ENCODE data around the gene TECPR1. TPM values are rescaled to one million over a fixed set of nuclear protein-coding genes. Genes with fewer than 3 reads are reported as not detected.

The TECPR1 gene
- total RNA-seq, 5 donors from 2014 or later (not counting 1 experiment from before 2014, with no cell fraction given) = 118 to 192 (median 162) TPM

- ATAC-seq (replicated peaks in 1 of 4) (no peak), DNase-seq (no peak)
- no peaks in the 10 kb centered on the region for H3K27me3 Mint-ChIP-seq
- CTCF ChIA-PET = no interaction called here
- H3K4me1 Mint-ChIP-seq = peaks cover 17 to 26% (median 23%) of the 10 kb centered on the region in 3 donors
- H3K27me3 ChIP-seq (replicated peaks in 1 of 2; ENCODE audit: control insufficient read depth in 2 of 2, extremely low read depth in 1 of 2, insufficient read depth in 2 of 2, low read length in 1 of 2) = peaks cover 0 to 6% of the 10 kb centered on the region in 2 experiments
- peaks cover 10% of the 10 kb centered on the region for H3K36me3 Mint-ChIP-seq
- no peaks in the 10 kb centered on the region for H3K9me3 ChIP-seq
- H3K36me3 ChIP-seq (ENCODE audit: control insufficient read depth in 2 of 2, extremely low read depth in 1 of 2, insufficient read depth in 1 of 2, low read length in 1 of 2) = peaks cover 16 to 19% of the 10 kb centered on the region in 2 donors
- H3K4me3 Mint-ChIP-seq = no peak overlapping the region
- 93% methylated on average over 25 of the region's 27 CpGs for WGBS (ENCODE audit: insufficient coverage)
- POLR2A ChIA-PET = interaction anchor here in 1 of 2 donors (0.6 kb wide), 1 partner anchor 665 kb away, joined by 7 read pairs; no protein-coding TSS in a partner anchor
- no peak overlapping the region for H3K4me3 ChIP-seq (ENCODE audit: control insufficient read depth in 1 of 2, extremely low read depth in 1 of 2, low read length in 1 of 2)
- H3K27ac ChIP-seq (ENCODE audit: low read length) = no peak overlapping the region
- H3K27ac Mint-ChIP-seq = no peak overlapping the region
- H3K4me1 ChIP-seq (ENCODE audit: control insufficient read depth in 1 of 2, extremely low read depth in 1 of 2, insufficient read depth in 2 of 2, low read length in 2 of 2) = peaks cover 0 to 22% of the 10 kb centered on the region in 2 experiments
- H3K9me3 Mint-ChIP-seq = no peaks in the 10 kb centered on the region
Observed at GRCh38 chr7:98214811-98215321, 37.2 kb downstream of the TECPR1 start.

GRCh38 chr7:98213888-98214810, 37.9 kb downstream of the TECPR1 start:
- 90% methylated on average over 22 of the region's 25 CpGs for WGBS (ENCODE audit: insufficient coverage)
- CTCF ChIA-PET = no interaction called here
- no peak overlapping the region for H3K27ac Mint-ChIP-seq
- H3K27me3 Mint-ChIP-seq = no peaks in the 10 kb centered on the region
- peaks cover 11 to 24% (median 21%) of the 10 kb centered on the region in 3 donors for H3K4me1 Mint-ChIP-seq
- DNase-seq = no peak
- POLR2A ChIA-PET = interaction anchor here in 1 of 2 donors (0.6 kb wide), 1 partner anchor 666 kb away, joined by 7 read pairs; no protein-coding TSS in a partner anchor
- H3K9me3 Mint-ChIP-seq = no peaks in the 10 kb centered on the region
- H3K4me3 Mint-ChIP-seq = peak overlapping the region in 1 of 3 donors; percentile 42
- H3K9me3 ChIP-seq = no peaks in the 10 kb centered on the region
- peaks cover 0 to 6% of the 10 kb centered on the region in 2 experiments for H3K27me3 ChIP-seq (replicated peaks in 1 of 2; ENCODE audit: control insufficient read depth in 2 of 2, extremely low read depth in 1 of 2, insufficient read depth in 2 of 2, low read length in 1 of 2)
- peaks cover 0 to 22% of the 10 kb centered on the region in 2 experiments for H3K4me1 ChIP-seq (ENCODE audit: control insufficient read depth in 1 of 2, extremely low read depth in 1 of 2, insufficient read depth in 2 of 2, low read length in 2 of 2)
- H3K4me3 ChIP-seq (ENCODE audit: control insufficient read depth in 1 of 2, extremely low read depth in 1 of 2, low read length in 1 of 2) = no peak overlapping the region
- peaks cover 4% of the 10 kb centered on the region for H3K36me3 Mint-ChIP-seq
- no peak overlapping the region for H3K27ac ChIP-seq (ENCODE audit: low read length)
- no peak for ATAC-seq (replicated peaks in 1 of 4)
- H3K36me3 ChIP-seq (ENCODE audit: control insufficient read depth in 2 of 2, extremely low read depth in 1 of 2, insufficient read depth in 1 of 2, low read length in 1 of 2) = peaks cover 13 to 19% of the 10 kb centered on the region in 2 donors

- Histone ChIP-seq H3K4me3 (ENCODE audit: control insufficient read depth in 1 of 2, extremely low read depth in 1 of 2, low read length in 1 of 2) (no peak overlapping the region), H3K36me3 (ENCODE audit: control insufficient read depth in 2 of 2, extremely low read depth in 1 of 2, insufficient read depth in 1 of 2, low read length in 1 of 2) (peaks cover 13 to 19% of the 10 kb centered on the region in 2 donors), H3K27ac (ENCODE audit: low read length) (no peak overlapping the region), H3K4me1 (ENCODE audit: control insufficient read depth in 1 of 2, extremely low read depth in 1 of 2, insufficient read depth in 2 of 2, low read length in 2 of 2) (peaks cover 0 to 22% of the 10 kb centered on the region in 2 experiments), H3K9me3 (no peaks in the 10 kb centered on the region), H3K27me3 (replicated peaks in 1 of 2; ENCODE audit: control insufficient read depth in 2 of 2, extremely low read depth in 1 of 2, insufficient read depth in 2 of 2, low read length in 1 of 2) (peaks cover 0 to 6% of the 10 kb centered on the region in 2 experiments)
- Mint-ChIP-seq H3K27ac (no peak overlapping the region), H3K4me1 (peaks cover 4 to 19% (median 13%) of the 10 kb centered on the region in 3 donors), H3K27me3 (no peaks in the 10 kb centered on the region), H3K9me3 (no peaks in the 10 kb centered on the region), H3K4me3 (peak overlapping the region in 2 of 3 donors; percentile 17 to 42), H3K36me3 (no peaks in the 10 kb centered on the region)
- no peak for ATAC-seq (replicated peaks in 1 of 4)
- ChIA-PET POLR2A (no interaction called here), CTCF (no interaction called here)
- DNase-seq = no peak
- WGBS (ENCODE audit: insufficient coverage) = 50% methylated on average over 4 of the region's 8 CpGs
Observed at GRCh38 chr7:98213296-98213887, 38.6 kb downstream of the TECPR1 start.

- CTCF ChIA-PET = no interaction called here
- peaks cover 0 to 19% of the 10 kb centered on the region in 2 experiments for H3K4me1 ChIP-seq (ENCODE audit: control insufficient read depth in 1 of 2, extremely low read depth in 1 of 2, insufficient read depth in 2 of 2, low read length in 2 of 2)
- H3K27ac ChIP-seq (ENCODE audit: low read length) = no peak overlapping the region
- POLR2A ChIA-PET = no interaction called here
- DNase-seq (no peak), ATAC-seq (replicated peaks in 1 of 4) (peak in 1 of 4 experiments; percentile 14)
- Mint-ChIP-seq H3K27ac (no peak overlapping the region), H3K36me3 (peaks cover under 1% of the 10 kb centered on the region), H3K4me1 (peaks cover 0 to 16% (median 9%) of the 10 kb centered on the region in 3 donors), H3K27me3 (no peaks in the 10 kb centered on the region), H3K9me3 (no peaks in the 10 kb centered on the region), H3K4me3 (peak overlapping the region in 1 of 3 donors; percentile 42)
- H3K27me3 ChIP-seq (replicated peaks in 1 of 2; ENCODE audit: control insufficient read depth in 2 of 2, extremely low read depth in 1 of 2, insufficient read depth in 2 of 2, low read length in 1 of 2) = peaks cover 0 to 6% of the 10 kb centered on the region in 2 experiments
- peaks cover 13% of the 10 kb centered on the region in 2 donors for H3K36me3 ChIP-seq (ENCODE audit: control insufficient read depth in 2 of 2, extremely low read depth in 1 of 2, insufficient read depth in 1 of 2, low read length in 1 of 2)
- no peak overlapping the region for H3K4me3 ChIP-seq (ENCODE audit: control insufficient read depth in 1 of 2, extremely low read depth in 1 of 2, low read length in 1 of 2)
- H3K9me3 ChIP-seq = no peaks in the 10 kb centered on the region
- WGBS (ENCODE audit: insufficient coverage) = 93% methylated on average over 30 of the region's 30 CpGs
Observed at GRCh38 chr7:98212532-98213041, 39.4 kb downstream of the TECPR1 start.

- ChIA-PET CTCF (no interaction called here), POLR2A (no interaction called here)
- peak overlapping the region; percentile 59 to 73 (median 69) for H3K4me3 Mint-ChIP-seq
- H3K4me3 ChIP-seq (ENCODE audit: control insufficient read depth in 1 of 2, extremely low read depth in 1 of 2, low read length in 1 of 2) = peak overlapping the region in 1 of 2 donors; percentile 21
- ATAC-seq (replicated peaks in 1 of 4) (peak in 1 of 4 experiments; percentile 4), DNase-seq (peak in 2 of 35 experiments; percentile 8 to 19)
- H3K36me3 ChIP-seq (ENCODE audit: control insufficient read depth in 2 of 2, extremely low read depth in 1 of 2, insufficient read depth in 1 of 2, low read length in 1 of 2) = peaks cover 14 to 18% of the 10 kb centered on the region in 2 donors
- no peaks in the 10 kb centered on the region for H3K9me3 Mint-ChIP-seq
- peaks cover 7% of the 10 kb centered on the region for H3K36me3 Mint-ChIP-seq
- H3K4me1 Mint-ChIP-seq = peaks cover 4 to 16% (median 9%) of the 10 kb centered on the region in 3 donors
- no peak overlapping the region for H3K27ac Mint-ChIP-seq
- WGBS (ENCODE audit: insufficient coverage) = 90% methylated on average over 44 of the region's 49 CpGs
- peaks cover 0 to 19% of the 10 kb centered on the region in 2 experiments for H3K4me1 ChIP-seq (ENCODE audit: control insufficient read depth in 1 of 2, extremely low read depth in 1 of 2, insufficient read depth in 2 of 2, low read length in 2 of 2)
- H3K27me3 Mint-ChIP-seq = no peaks in the 10 kb centered on the region
- no peaks in the 10 kb centered on the region for H3K9me3 ChIP-seq
- H3K27me3 ChIP-seq (replicated peaks in 1 of 2; ENCODE audit: control insufficient read depth in 2 of 2, extremely low read depth in 1 of 2, insufficient read depth in 2 of 2, low read length in 1 of 2) = peaks cover 0 to 6% of the 10 kb centered on the region in 2 experiments
- H3K27ac ChIP-seq (ENCODE audit: low read length) = no peak overlapping the region
Observed at GRCh38 chr7:98211676-98212531, 40.1 kb downstream of the TECPR1 start.

Measured in T-cell (primary cell).